ENCODE results near the gene UMPS. TPM values are rescaled to one million over a fixed set of nuclear protein-coding genes. Genes with fewer than 3 reads are reported as not detected.

The UMPS gene
- total and polyA plus RNA-seq, 2 experiments from 2014 or later = 44.1 to 48.8 TPM

- TF ChIP-seq CTCF (conservative IDR thresholded peaks at IDR 0.05; ENCODE audit: low read depth in 2 of 2) (peak; percentile 86 to 95), REST (IDR thresholded peaks at IDR 0.05; ENCODE audit: unreplicated experiment) (no peak), EZH2phosphoT487 (IDR thresholded peaks at IDR 0.05; ENCODE audit: unreplicated experiment) (no peak), EZH2 (IDR thresholded peaks at IDR 0.05; ENCODE audit: low read depth, unreplicated experiment) (no peak)
Observed at GRCh38 chr3:124688581-124689454, 41.4 kb upstream of the UMPS start (continued).

- DNase-seq (ENCODE audit: low spot score) = peak; percentile 49
- Mint-ChIP-seq H3K9me3 (no peaks in the 10 kb centered on the region), H3K36me3 (ENCODE audit: low read depth) (no peaks in the 10 kb centered on the region), H3K4me1 (peaks cover 3% of the 10 kb centered on the region; the same call in 1 of the 3 replicates), H3K4me3 (no peak overlapping the region), H3K27ac (no peak overlapping the region), H3K27me3 (ENCODE audit: insufficient read depth, low read depth, poor library complexity) (peaks cover 7% of the 10 kb centered on the region)
- Histone ChIP-seq H3K4me3 (no peak overlapping the region), H3K4me1 (ENCODE audit: insufficient read depth) (no peaks in the 10 kb centered on the region), H3K79me2 (replicated peaks; ENCODE audit: insufficient read depth) (no peaks in the 10 kb centered on the region), H3K27ac (ENCODE audit: low read depth) (no peak overlapping the region), H2AFZ (no peak overlapping the region), H3K4me2 (no peak overlapping the region), H4K20me1 (replicated peaks; ENCODE audit: insufficient read depth) (no peaks in the 10 kb centered on the region), H3K36me3 (ENCODE audit: insufficient read depth) (no peaks in the 10 kb centered on the region), H3K27me3 (ENCODE audit: insufficient read depth) (no peaks in the 10 kb centered on the region), H3K9me2 (ENCODE audit: insufficient read depth) (no peaks in the 10 kb centered on the region), H3F3A (replicated peaks; ENCODE audit: low read depth) (no peaks in the 10 kb centered on the region)
- ATAC-seq = peak; percentile 72
- TF ChIP-seq ZNF462 (CRISPR knock-in tag; IDR thresholded peaks at IDR 0.05) = no peak
- TF ChIP-seq CTCF (conservative IDR thresholded peaks at IDR 0.05; ENCODE audit: low read depth in 2 of 2) = peak; percentile 35 to 36; a peak in 3 of 4 replicates
Observed at GRCh38 chr3:124691599-124691998, 38.7 kb upstream of the UMPS start.

All from GM23338 (cell line).